ENCODE data around the gene SDC3.

DNA sequence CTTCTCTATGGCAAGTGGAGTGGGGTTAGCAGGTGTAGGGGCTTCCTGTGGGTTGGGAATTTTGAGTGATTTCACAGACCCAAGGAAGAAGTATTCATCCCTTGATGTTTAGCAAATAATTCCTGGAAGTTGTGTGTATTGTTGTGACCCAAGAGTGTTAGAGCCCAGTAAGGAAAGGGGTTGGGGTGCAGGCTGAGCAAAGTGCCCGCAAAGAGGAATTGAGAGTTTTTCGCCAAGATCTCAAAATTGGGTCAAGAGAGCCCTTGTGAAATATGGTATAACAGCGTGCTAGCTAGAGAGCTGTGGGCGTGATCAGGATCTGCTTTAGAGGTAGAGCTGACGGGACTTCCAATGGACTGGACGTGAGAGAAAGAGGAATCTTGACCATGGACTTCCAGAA, 78.0 kb downstream of the SDC3 start:
- TF ChIP-seq, protein P1, sequence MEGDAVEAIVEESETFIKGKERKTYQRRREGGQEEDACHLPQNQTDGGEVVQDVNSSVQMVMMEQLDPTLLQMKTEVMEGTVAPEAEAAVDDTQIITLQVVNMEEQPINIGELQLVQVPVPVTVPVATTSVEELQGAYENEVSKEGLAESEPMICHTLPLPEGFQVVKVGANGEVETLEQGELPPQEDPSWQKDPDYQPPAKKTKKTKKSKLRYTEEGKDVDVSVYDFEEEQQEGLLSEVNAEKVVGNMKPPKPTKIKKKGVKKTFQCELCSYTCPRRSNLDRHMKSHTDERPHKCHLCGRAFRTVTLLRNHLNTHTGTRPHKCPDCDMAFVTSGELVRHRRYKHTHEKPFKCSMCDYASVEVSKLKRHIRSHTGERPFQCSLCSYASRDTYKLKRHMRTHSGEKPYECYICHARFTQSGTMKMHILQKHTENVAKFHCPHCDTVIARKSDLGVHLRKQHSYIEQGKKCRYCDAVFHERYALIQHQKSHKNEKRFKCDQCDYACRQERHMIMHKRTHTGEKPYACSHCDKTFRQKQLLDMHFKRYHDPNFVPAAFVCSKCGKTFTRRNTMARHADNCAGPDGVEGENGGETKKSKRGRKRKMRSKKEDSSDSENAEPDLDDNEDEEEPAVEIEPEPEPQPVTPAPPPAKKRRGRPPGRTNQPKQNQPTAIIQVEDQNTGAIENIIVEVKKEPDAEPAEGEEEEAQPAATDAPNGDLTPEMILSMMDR (IDR thresholded peaks at IDR 0.05; ENCODE audit: low read depth, low read length), result no peak
- no peak for TF ChIP-seq EZH2phosphoT487 (IDR thresholded peaks at IDR 0.05; ENCODE audit: low read depth)

Measured in OCI-LY3 (cell line).